Spinal cord (tissue), 10 donors: ENCODE results near the gene ZNF772. TPM values are rescaled to one million over a fixed set of nuclear protein-coding genes. Genes with fewer than 3 reads are reported as not detected.
"Not testable (repeated sequence)": the region's sequence is repeated elsewhere in the genome, so short reads cannot be mapped to it uniquely, and the experiment has no call there.

Experiments
- DNase-seq, 6 donors: peaks; one replicate each; pipeline versions ENCODE4 v3.0.0 to v3.0.0-alpha.2; 2013 to 2015; ENCODE audit warnings: low spot score in 6 of 6, low read depth in 4 of 6
- H3K27ac ChIP-seq: one replicate; pipeline ENCODE4 v1.5.1; 2013; ENCODE audit warnings: low read depth, low read length, control low read depth
- H3K27me3 ChIP-seq: one replicate; pipeline ENCODE4 v1.6.1; 2013; ENCODE audit warnings: low read length; ENCODE audit not compliant: control insufficient read depth, insufficient read depth
- H3K36me3 ChIP-seq: one replicate; pipeline ENCODE4 v1.6.1; 2013; ENCODE audit warnings: low read length; ENCODE audit not compliant: control insufficient read depth, insufficient read depth
- H3K4me1 ChIP-seq: one replicate; pipeline ENCODE4 v1.6.1; 2013; ENCODE audit warnings: low read length; ENCODE audit not compliant: control insufficient read depth, insufficient read depth
- H3K4me3 ChIP-seq: one replicate; pipeline ENCODE4 v1.5.1; 2013; ENCODE audit warnings: low read depth, low read length, control low read depth
- H3K9me3 ChIP-seq: one replicate; pipeline ENCODE4 v1.6.1; 2013; ENCODE audit warnings: low read length; ENCODE audit not compliant: control insufficient read depth, insufficient read depth
- WGBS: methylation state at CpG from one replicate; pipeline ENCODE4 v1.1.5; 2013; ENCODE audit warnings: missing lambda C conversion rate; ENCODE audit not compliant: insufficient coverage; 5-methylcytosine and 5-hydroxymethylcytosine counted together
- polyA plus RNA-seq, 2 donors: library from polyadenylated mRNA; unstranded; fragments of 120-200 nt; gene quantifications; one replicate each; pipeline ENCODE4 v1.2.1, GENCODE V29; 2013; ENCODE audit not compliant: insufficient read length in 2 of 2
- total RNA-seq, 2 donors: library from RNA; depleted of rRNA in 1 of 2; stranded (reverse); fragments of 120-200 nt in 1 of 2; fragments of >200 nt in 1 of 2; gene quantifications; one replicate each; pipeline versions ENCODE4 v1.2.3 to v1.2.4, GENCODE V29; 2013 to 2014
- donor health status: healthy.

The ZNF772 gene
- total and polyA plus RNA-seq, 4 donors: 19.6 to 46.7 (median 31.5) TPM

DNA sequence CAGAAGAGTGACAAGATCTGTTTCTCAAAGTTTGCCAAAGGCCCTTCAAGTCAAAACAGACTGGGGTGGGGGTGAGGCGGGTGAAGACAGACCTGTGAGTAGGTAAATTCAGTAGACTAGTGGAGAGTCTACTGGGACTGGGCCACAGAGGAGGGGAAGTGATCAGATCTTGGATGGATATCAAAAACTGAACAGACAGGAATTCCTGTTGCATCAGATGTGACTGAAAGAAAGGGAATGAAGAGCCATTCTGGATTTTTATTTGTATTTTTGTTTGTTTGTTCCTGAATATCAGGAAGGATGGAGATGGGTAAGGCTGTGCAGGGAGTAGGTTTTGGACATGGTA lies 10.9 kb upstream of the ZNF772 start:
- H3K27me3 ChIP-seq, DNase-seq, H3K4me1 ChIP-seq, H3K27ac ChIP-seq, H3K9me3 ChIP-seq: not testable (repeated sequence)
- H3K4me3 ChIP-seq: peak overlapping the region; percentile 1
- WGBS: no CpG with 5 or more reads among the region's 1 CpG
- H3K36me3 ChIP-seq: peaks cover 23% of the 10 kb centered on the region

DNA sequence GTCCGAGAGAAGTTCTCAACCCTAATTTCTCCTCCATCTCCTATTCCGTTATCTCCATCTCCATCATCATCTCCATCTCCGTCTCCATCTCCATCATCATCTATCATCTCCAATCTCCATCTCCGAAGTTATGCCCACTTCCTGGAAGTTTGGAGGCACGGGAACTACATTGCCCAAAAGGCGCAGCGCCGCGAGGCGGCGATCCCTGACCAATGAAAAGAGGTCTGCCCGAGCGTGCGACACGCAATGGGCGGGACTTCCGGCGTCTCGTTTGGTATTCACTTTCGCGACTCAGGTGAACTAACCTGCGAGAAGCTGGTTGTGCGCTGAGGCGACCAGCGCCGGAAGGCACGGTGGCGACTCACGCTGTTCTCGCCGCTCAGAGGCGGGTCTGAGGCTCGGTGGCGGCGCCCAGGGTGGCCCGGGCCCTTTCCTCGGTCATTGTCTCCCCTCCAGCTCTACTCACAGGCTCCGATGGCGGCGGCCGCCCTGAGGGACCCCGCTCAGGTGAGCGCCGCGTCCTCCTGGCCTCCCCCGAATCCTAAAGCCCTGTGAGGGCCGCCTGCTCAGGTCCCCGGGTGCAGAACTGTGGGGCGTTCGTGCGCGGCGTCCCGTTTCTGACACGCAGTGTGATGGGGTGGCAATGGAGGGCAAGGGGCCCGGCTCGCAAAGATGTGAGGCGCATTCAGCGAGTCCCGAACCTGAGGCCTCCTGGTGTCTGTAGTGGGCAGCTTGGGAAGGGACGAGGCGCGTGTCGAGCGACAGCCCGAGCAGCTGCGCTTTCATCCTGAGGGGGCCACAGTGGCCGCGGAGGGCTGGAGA lies 10.3 kb upstream of the ZNF772 start, which contains the start of gene ZNF419:
ZNF419 (plus strand) TSS at position 274 of the 822 bp plus-strand sequence; CDS start at position 475, 201 bp downstream.
- H3K4me1 ChIP-seq, H3K9me3 ChIP-seq, H3K27me3 ChIP-seq, H3K27ac ChIP-seq: not testable (repeated sequence)
- peaks cover 22% of the 10 kb centered on the region for H3K36me3 ChIP-seq
- peak; percentile 77 to 98 (median 87) for DNase-seq
- H3K4me3 ChIP-seq: peak within 1 kb of the TSS; percentile 91
- under 1% methylated on average over 46 of the region's 69 CpGs for WGBS

DNA sequence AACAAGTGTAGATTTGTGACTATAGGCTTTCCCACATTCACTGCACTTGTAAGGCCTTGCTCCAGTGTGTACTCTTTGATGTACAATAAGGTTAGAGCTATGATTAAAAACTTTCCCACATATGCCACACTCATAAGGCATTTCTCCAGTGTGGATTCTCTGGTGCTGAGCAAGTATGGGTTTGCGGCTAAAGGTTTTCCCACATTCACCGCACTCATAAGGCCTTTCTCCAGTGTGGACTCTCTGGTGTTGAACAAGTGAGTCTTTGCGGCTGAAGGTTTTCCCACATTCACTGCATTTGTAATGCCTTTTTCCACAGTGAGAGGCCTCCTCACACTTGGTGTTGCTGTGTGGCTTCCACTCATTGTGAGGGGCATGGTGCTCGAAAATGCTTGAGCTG lies 3.7 kb downstream of the ZNF772 start:
- no peaks in the 10 kb centered on the region for H3K27me3 ChIP-seq
- no peak for DNase-seq
- WGBS: 100% methylated on average over 2 of the region's 4 CpGs
- peaks cover 49% of the 10 kb centered on the region for H3K9me3 ChIP-seq
- H3K36me3 ChIP-seq: peaks cover 27% of the 10 kb centered on the region
- no peak overlapping the region for H3K27ac ChIP-seq
- H3K4me1 ChIP-seq: peaks cover 11% of the 10 kb centered on the region
- no peak overlapping the region for H3K4me3 ChIP-seq

DNA sequence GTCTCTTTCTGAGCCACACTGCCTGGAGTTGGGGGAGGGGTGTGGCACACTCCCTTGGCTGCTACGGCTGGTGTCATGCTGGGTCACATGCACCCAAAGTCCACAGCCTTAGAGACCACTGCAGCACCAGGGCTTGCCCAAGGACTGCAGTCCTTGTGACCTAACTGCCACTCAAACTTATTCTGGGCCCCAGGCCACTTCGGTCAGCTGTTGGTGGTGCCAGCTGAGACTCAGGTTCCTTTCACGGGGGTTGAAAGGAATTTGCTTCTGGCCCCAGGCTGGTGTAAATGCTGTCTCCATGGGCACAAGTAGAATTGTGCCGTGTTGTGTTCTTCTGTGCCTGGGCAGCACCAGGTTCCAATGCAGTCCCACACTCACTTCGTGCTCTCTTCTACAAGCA lies 10.9 kb downstream of the ZNF772 start:
- Histone ChIP-seq H3K9me3 (peaks cover 18% of the 10 kb centered on the region), H3K4me3 (no peak overlapping the region), H3K27me3 (no peaks in the 10 kb centered on the region), H3K36me3 (peaks cover 8% of the 10 kb centered on the region), H3K27ac (no peak overlapping the region), H3K4me1 (no peaks in the 10 kb centered on the region)
- WGBS: 97% methylated on average over 4 of the region's 5 CpGs
- no peak for DNase-seq

- no peaks in the 10 kb centered on the region for H3K27me3 ChIP-seq
- H3K4me1 ChIP-seq: no peaks in the 10 kb centered on the region
- H3K36me3 ChIP-seq: peaks cover 8% of the 10 kb centered on the region
- no peak overlapping the region for H3K4me3 ChIP-seq
- peaks cover 13% of the 10 kb centered on the region for H3K9me3 ChIP-seq
- WGBS: 94% methylated on average over 4 of the region's 5 CpGs
- H3K27ac ChIP-seq: no peak overlapping the region
- no peak for DNase-seq
Measured at GRCh38 chr19:57465680-57466381, 11.5 kb downstream of the ZNF772 start.

GRCh38 chr19:57452307-57452706 lies 25.1 kb downstream of the ZNF772 start:
- H3K27ac ChIP-seq: no peak overlapping the region
- no CpG with 5 or more reads among the region's 3 CpGs for WGBS
- H3K4me3 ChIP-seq: no peak overlapping the region
- H3K4me1 ChIP-seq: no peaks in the 10 kb centered on the region
- DNase-seq: no peak
- no peaks in the 10 kb centered on the region for H3K9me3 ChIP-seq
- H3K36me3 ChIP-seq: peaks cover 8% of the 10 kb centered on the region
- H3K27me3 ChIP-seq: no peaks in the 10 kb centered on the region

GRCh38 chr19:57443121-57443696 lies 34.2 kb downstream of the ZNF772 start:
- Histone ChIP-seq H3K27ac (no peak overlapping the region), H3K36me3 (peaks cover 18% of the 10 kb centered on the region), H3K9me3 (no peaks in the 10 kb centered on the region), H3K4me3 (no peak overlapping the region), H3K4me1 (no peaks in the 10 kb centered on the region), H3K27me3 (no peaks in the 10 kb centered on the region)
- no peak for DNase-seq
- 96% methylated on average over 3 of the region's 5 CpGs for WGBS

DNA sequence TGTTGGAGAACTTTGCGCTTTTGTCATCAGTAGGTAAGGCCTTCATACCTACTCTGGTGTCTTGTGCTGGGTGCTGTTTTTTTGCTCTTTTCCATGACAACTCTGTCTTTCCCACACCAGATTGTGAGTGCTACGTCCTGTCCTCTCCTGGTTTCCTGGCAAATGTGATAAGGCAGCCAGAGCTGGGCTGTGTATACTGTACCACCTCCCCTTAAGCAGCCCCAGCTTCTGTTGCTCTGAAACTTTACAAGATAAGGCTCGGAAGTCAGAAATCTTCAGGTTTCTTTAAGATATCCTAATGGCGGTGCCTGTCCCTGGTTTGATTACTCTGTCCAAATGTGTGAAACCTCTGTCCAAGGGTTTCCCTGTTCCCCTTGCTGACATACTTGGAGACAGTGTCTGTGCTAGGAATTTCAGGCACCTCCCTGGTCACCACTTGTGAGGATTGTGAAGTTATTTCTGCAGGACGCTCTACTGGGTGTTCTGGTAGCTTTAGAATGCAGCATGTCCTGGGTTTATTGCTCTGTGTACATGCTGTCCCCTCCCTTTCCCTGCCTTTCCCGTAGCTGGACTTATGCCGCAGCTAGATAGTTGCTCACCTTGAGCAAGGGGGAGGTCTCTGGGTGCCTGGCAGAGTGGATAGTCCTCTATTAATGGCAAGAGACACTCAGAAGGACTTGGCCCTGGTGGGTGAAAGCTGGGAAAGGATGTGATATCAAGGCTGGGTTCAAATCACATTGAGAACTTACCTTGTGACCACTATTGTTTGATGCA lies 35.2 kb downstream of the ZNF772 start:
- no peak overlapping the region for H3K4me3 ChIP-seq
- H3K36me3 ChIP-seq: peaks cover 18% of the 10 kb centered on the region
- no peaks in the 10 kb centered on the region for H3K27me3 ChIP-seq
- H3K4me1 ChIP-seq: peaks cover 4% of the 10 kb centered on the region
- H3K27ac ChIP-seq: no peak overlapping the region
- no peaks in the 10 kb centered on the region for H3K9me3 ChIP-seq
- WGBS: 92% methylated on average over 4 of the region's 7 CpGs
- no peak for DNase-seq

- DNase-seq: no peak
- H3K36me3 ChIP-seq: peaks cover 18% of the 10 kb centered on the region
- H3K9me3 ChIP-seq: no peaks in the 10 kb centered on the region
- no peaks in the 10 kb centered on the region for H3K27me3 ChIP-seq
- WGBS: 92% methylated on average over 9 of the region's 9 CpGs
- no peak overlapping the region for H3K27ac ChIP-seq
- no peak overlapping the region for H3K4me3 ChIP-seq
- peaks cover 15% of the 10 kb centered on the region for H3K4me1 ChIP-seq
Measured at GRCh38 chr19:57438925-57439324, 38.4 kb downstream of the ZNF772 start.
